ENCODE measurements around the gene CPNE2.

DNA sequence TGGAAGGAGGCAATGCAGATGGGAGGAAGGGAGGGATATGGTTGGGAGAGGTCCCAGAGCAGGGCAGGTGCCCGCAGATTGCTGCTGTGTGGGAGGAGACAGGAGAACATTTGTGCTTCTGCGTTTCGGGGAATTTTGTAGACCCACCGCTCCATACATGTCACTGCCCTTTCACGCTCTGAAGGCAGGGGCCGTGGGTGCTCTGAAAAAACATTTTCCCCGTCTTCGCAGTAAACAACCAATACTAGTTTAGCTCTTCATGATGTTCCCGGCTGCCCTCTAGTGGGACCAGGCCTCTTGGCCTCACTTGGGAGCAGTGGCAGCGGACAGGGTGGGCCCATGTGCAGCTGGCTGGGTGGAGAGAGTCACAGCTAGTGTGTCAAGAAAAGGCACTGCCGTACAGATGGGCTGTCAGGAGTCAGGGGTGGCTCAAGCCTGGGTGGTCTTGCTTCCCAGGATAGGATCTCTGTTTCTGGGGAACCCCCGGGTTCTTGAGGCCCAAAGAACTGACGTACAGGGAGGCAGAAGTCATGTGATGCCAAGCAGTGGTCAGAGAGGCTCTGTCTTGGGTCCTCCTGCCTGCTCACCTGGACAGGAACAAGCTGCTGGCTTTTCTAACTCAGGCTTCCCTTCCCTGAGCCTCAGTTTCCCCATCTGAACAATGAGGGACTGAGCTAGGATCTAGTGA lies 46.5 kb upstream of the CPNE2 start:
- TF ChIP-seq, protein P1, sequence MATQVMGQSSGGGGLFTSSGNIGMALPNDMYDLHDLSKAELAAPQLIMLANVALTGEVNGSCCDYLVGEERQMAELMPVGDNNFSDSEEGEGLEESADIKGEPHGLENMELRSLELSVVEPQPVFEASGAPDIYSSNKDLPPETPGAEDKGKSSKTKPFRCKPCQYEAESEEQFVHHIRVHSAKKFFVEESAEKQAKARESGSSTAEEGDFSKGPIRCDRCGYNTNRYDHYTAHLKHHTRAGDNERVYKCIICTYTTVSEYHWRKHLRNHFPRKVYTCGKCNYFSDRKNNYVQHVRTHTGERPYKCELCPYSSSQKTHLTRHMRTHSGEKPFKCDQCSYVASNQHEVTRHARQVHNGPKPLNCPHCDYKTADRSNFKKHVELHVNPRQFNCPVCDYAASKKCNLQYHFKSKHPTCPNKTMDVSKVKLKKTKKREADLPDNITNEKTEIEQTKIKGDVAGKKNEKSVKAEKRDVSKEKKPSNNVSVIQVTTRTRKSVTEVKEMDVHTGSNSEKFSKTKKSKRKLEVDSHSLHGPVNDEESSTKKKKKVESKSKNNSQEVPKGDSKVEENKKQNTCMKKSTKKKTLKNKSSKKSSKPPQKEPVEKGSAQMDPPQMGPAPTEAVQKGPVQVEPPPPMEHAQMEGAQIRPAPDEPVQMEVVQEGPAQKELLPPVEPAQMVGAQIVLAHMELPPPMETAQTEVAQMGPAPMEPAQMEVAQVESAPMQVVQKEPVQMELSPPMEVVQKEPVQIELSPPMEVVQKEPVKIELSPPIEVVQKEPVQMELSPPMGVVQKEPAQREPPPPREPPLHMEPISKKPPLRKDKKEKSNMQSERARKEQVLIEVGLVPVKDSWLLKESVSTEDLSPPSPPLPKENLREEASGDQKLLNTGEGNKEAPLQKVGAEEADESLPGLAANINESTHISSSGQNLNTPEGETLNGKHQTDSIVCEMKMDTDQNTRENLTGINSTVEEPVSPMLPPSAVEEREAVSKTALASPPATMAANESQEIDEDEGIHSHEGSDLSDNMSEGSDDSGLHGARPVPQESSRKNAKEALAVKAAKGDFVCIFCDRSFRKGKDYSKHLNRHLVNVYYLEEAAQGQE (IDR thresholded peaks at IDR 0.05; ENCODE audit: insufficient read depth in 1 of 2, low read depth in 2 of 2, low read length in 2 of 2): no peak
- TF ChIP-seq POLR2AphosphoS5 (IDR thresholded peaks at IDR 0.05; ENCODE audit: low read depth, low read length): no peak

Measured in PFSK-1 (cell line).